Putamen (tissue), 1 donor: ENCODE measurements around the gene ST8SIA1.
A peak's percentile ranks its signal among the peaks of the same experiment; 100 is the strongest.
"Not testable (repeated sequence)": the region's sequence is repeated elsewhere in the genome, so short reads cannot be mapped to it uniquely, and the experiment has no call there.

ENCODE experiments used
- DNase-seq: peaks from one replicate; pipeline ENCODE4 v3.0.0-alpha.2; 2016; ENCODE audit warnings: low spot score

The ST8SIA1 gene

GRCh38 chr12:22334410-22335100, at the start of gene ST8SIA1:
Gene ST8SIA1, minus strand, starts transcription at chr12:22334707. Its CDS starts 475 bp downstream, at chr12:22334232.
- DNase-seq: peak; percentile 52

DNA sequence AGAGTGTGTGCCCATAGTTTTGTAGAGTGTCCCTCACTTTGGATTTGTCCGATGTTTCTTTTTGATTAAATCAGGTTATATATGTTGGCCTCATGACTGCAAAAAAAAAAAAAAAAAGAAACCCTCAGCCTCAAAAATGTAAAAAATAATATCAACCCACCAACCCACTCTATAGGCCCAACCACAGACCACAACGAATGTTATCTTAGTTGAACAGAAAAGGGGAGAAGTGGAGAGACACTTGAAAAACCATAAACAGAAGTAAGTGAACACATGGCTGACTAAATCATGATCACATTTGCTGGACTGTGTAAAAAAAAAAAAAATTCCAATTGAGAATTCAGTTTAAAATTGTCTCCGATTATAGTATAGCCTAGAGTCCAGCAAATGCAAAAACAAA, 45.5 kb upstream of the ST8SIA1 start:
- no peak for DNase-seq

- DNase-seq: no peak
Measured at GRCh38 chr12:22377731-22378496, 43.4 kb upstream of the ST8SIA1 start.

GRCh38 chr12:22376596-22377150, 42.2 kb upstream of the ST8SIA1 start:
- not testable (repeated sequence) for DNase-seq

DNA sequence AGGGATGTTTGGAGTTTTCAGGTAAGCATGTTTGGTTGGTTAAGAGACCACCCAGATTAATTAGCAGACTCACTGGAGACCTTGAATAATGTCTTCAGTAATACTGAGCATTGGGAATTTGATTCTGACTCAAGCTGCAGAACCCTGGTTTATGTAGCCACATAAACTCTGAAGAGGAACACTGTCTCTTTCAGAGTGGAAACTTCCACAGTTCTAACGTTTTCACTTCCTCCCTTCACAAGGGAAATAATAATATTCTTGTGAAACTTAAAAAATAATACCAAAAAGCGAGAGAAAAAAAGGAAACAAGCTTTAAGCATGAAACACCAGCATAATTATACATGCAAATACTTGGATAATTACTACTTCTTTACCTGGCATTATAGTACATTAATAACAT, 40.0 kb upstream of the ST8SIA1 start:
- DNase-seq: no peak

DNA sequence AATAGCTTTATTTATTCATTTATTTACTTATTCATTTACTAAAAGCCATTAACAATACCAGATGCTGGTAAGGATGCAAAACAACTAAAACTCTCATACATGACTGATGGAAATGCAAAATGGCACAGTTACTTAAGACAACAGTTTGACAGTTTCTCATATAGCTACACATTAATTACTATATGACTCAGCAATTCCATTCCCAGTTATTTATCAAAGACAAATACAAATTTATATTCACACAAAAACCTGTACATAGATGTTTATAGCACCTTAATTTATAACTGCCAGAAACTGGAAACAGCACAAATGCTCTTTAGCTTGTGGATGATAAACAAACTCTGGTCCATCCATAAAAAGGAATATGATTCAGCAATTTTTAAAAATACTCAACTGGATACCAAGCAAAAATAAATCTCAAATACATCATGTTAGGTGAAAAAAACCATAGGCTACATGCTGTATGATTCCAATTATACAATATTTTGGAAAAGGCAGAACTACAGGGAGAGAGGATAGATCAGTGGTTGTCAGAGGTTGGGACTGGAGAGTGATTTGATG, 37.9 kb upstream of the ST8SIA1 start:
- DNase-seq: no peak

GRCh38 chr12:22366181-22366580, 31.7 kb upstream of the ST8SIA1 start:
- DNase-seq: no peak

- no peak for DNase-seq
Measured at GRCh38 chr12:22361785-22362184, 27.3 kb upstream of the ST8SIA1 start.

DNA sequence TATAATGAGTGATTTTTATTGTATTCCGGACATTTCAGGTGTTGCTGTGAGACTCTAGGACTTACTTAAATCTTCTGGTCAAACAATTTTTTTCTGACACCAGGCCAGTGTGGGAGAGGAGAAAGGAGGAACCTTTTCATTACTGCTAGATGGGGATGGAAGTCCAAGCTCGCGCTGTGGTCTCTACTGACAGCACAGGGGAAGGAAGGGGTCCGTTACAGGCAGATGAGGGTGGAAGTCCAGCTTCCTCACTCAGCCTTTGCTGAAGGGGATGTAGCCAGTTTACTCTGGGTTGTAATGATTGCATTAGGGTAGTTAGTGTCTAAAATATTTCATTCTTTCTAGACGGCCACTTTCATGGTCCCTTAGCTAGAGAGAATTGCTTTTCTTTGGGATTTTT, 26.3 kb upstream of the ST8SIA1 start:
- no peak for DNase-seq

DNA sequence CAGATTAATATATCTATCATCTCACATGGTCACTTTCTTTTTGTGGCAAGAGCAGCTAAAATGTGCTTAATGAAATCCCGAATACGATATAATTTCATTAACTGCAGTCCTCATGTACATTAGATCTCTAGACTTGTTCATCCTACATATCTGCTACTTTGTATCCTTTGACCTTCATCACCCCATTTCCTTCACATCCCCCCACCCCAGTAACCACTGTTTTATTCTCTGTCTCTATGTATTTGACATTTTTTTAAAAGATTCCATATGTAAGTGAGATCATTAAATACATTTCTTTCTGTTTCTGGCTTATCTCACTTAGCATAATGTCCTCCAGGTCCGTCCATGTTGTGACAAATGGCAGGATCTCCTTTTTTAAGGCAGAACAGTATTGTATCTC, 23.0 kb upstream of the ST8SIA1 start:
- DNase-seq: no peak

DNA sequence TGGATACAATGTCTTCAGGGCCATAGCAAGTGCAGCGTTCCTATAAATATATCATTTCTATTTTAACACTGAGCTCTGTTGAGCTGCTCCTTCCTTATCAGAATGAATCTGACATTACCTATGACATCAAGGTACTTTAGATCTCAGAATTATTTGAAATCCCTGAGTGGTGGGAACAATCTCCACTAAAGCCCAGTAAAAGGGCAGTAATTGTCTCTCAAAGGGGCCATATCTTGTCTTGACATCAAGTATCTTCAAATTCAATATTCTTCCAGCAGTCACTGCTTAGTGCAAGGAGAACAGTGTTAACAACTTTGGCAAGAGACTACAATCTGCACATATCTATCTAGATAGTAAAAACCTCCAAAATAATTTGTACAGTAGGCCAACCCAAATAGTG, 21.7 kb upstream of the ST8SIA1 start:
- no peak for DNase-seq

DNA sequence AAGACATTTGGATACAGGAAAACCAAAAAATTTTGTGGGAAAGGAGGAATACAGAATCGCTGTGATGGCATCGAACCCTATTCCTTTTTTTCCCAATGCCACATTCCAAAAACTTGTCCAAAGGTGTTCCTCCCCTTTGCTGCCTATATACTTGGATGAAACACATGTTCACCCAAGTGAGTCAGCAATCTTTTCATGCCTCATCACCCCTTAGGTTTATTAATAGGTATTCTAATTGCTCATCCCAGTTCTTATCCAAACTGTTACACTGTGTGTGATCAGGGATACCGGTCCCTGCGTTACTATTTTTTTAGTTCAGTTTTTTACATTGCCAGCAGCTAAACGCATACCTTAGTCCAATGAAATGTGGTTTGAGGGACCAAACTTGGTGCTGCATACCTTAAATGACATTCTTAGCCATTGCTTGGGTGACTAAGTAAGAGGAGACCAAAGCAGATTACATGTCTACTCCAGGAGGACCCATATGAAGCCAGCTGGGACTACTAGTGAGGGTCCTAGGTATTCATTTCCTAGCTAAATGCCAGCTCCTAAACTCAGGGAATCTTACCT, 20.6 kb upstream of the ST8SIA1 start:
- no peak for DNase-seq

DNA sequence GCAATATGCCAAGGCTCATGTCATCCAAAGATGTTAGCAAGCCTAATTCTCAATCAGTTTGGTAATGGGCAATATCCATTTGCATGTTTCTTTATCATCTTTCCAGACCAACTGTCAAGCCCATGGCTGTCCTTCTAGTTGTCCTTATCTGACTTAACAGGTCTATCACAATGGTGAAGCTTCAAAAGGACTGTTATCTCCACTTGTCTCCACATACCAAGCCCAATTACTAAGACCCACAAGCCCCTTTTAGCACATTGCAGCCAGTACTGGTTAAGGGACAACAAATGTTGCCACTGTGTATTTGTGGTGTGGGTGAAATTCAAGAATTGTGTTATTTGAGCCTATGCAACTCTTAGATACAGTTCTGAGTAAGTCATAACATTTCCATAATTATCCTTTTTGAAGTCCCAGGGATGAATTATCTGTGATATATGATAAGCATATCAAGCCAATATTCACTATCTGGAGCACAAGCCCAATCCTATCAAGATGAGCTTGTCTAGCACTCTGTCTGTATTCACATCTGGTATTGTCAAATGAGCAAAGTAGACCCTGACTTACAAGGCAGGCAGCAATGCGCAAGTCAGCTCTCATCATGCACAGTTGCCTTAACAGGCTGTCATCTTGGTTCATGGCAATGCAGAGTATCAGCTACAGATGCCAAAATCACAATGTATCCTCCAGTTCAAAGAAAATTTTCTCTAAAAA, 19.3 kb upstream of the ST8SIA1 start:
- no peak for DNase-seq

GRCh38 chr12:22350886-22351285, 16.4 kb upstream of the ST8SIA1 start:
- DNase-seq: no peak

DNA sequence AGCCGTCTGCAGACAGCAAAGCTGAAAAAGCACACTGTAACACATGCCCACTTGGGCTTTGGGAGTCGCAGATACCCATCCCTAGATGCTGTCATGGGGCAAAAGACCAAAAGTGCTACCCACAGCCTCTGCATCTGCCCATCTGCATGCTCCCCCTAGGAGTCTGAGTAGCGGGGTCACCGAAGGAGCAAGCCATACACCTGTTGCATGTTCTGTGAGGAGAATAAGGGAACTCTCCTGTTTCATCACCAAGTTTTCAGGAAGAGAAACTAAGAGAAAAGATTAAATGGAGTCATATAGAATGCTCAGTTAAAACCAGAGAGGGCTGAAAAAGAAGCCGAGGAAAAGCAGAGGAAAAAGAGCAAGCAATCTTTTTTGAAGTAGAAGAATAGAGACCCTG, 13.7 kb upstream of the ST8SIA1 start:
- no peak for DNase-seq

DNA sequence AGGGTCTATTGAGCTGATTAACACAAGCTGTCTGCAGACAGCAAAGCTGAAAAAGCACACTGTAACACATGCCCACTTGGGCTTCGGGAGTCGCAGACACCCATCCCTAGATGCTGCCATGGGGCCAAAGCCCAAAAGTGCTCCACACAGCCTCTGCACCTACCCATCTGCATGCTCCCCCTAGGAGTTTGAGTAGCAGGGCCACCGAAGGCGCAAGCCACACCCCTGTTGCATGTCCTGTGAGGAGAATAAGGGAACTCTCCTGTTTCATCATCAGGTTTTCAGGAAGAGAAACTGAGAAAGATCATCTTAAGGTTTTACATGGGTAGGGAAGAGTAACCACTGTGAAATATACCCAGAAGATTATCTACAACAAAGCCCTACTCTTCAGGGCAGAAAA, 5.6 kb upstream of the ST8SIA1 start:
- no peak for DNase-seq

- DNase-seq: no peak
Measured at GRCh38 chr12:22339691-22340090, 5.2 kb upstream of the ST8SIA1 start.

- DNase-seq: no peak
Measured at GRCh38 chr12:22335794-22336166, 1.3 kb upstream of the ST8SIA1 start.

GRCh38 chr12:22333713-22334409, 646 bp downstream of the ST8SIA1 start:
- DNase-seq: no peak

DNA sequence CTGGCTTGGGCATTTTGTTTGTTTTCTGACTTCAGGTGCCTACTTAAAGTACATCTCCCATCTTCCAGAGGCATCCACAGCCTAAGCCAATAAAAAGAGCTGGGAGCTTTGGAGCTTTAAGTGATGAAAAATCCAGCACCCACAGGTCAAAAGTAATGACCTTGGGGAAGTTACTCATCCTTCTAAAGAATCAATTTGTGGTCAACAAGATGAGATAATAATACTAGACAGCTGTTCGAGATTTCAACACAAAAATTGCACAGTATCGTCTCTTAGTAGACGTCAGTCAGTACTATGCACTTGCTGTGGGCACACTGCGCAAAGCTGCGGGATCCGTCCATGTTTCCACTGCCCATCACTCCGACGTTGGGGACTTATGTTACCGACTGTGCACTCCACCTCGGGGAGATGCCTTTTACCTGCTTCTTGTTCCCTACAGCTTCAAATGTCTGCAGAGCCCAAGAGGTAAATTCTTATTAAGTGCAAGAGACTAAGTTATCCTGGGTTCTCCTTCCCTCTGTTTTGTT, 1.3 kb downstream of the ST8SIA1 start:
- DNase-seq: no peak

DNA sequence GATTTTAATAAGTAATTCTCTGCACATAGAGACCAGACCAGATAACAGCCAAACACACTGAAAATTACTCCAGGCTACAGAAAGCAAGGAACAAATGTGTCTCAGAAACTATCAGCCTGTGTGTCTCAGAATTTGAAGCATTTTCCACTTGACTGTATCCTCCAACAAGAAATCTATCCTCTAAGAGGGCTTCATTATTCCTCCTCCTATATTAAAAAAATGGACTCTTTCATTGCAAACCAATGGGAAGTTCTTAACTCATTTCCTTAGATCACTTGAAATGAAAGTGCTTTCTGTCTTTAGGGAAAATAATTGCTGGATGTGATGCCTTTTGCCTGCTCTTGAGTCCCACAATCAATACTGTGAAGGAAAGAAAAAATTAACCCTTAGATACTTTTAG, 2.3 kb downstream of the ST8SIA1 start:
- no peak for DNase-seq
